ENCODE results near the gene DCAF15. TPM values are rescaled to one million over a fixed set of nuclear protein-coding genes. Genes with fewer than 3 reads are reported as not detected.

The DCAF15 gene
- total RNA-seq, 4 donors from 2014 or later: 8.4 to 17.3 (median 12.0) TPM

DNA sequence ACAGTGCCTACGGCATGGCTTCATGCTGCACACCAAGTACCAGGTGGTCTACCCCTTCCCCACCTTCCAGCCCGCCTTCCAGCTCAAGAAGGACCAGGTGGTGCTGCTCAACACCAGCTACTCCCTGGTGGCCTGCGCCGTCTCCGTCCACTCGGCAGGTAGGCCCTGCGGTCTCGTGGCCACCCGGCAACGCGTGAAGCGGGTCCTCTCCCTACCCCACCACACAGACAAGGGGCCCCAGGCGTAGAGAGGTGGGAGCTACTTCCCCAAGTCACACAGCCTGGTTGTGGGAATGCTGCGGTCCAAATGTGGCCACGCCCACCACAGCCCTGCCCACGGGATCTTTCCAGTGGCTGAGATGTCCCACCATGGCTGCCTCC is 4.0 kb downstream of the DCAF15 start:
- TF ChIP-seq, protein P1, sequence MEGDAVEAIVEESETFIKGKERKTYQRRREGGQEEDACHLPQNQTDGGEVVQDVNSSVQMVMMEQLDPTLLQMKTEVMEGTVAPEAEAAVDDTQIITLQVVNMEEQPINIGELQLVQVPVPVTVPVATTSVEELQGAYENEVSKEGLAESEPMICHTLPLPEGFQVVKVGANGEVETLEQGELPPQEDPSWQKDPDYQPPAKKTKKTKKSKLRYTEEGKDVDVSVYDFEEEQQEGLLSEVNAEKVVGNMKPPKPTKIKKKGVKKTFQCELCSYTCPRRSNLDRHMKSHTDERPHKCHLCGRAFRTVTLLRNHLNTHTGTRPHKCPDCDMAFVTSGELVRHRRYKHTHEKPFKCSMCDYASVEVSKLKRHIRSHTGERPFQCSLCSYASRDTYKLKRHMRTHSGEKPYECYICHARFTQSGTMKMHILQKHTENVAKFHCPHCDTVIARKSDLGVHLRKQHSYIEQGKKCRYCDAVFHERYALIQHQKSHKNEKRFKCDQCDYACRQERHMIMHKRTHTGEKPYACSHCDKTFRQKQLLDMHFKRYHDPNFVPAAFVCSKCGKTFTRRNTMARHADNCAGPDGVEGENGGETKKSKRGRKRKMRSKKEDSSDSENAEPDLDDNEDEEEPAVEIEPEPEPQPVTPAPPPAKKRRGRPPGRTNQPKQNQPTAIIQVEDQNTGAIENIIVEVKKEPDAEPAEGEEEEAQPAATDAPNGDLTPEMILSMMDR (IDR thresholded peaks at IDR 0.05; ENCODE audit: low read depth): no peak

DNA sequence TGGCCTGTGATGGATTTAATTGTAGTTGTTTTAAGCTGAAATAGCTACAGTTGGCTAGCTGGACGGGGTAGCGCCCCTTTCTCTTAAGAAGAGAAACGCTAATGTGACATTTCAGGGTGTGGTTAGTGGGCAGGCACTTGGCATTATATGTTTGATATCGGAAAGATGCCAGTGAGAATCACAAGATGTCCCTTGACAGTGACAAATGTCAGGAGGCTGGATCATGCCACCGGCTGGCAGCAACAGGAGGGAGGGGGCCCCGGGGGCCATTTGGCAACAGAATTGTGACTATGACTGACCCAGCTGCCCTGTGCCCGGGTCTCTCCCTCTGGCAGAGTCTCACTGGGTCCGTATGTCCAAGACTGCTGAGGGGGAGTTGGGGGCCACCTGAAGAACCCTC is 4.7 kb downstream of the DCAF15 start:
- TF ChIP-seq, protein P1 (IDR thresholded peaks at IDR 0.05; ENCODE audit: low read depth): no peak

DNA sequence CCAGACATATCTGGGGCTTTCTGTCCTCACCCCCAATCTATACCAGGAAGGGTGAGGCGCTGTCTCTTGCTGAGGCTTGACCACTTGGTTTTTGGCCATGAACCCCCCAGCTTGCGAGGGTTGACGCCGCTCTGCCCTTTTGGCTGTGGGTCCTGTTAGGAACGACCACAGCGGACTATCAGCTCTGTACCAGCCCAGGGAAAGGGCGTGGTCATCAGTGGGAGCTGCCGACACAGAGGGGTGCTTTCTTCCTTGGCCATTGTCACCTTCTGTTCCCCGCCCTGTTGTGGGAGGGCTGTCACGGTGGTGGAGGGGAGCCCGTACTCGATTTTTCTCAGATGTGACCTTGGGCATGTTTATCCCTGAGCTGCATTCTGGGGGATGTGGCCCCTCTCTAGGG is 5.7 kb downstream of the DCAF15 start:
- TF ChIP-seq, protein P1 (IDR thresholded peaks at IDR 0.05; ENCODE audit: low read depth): no peak

DNA sequence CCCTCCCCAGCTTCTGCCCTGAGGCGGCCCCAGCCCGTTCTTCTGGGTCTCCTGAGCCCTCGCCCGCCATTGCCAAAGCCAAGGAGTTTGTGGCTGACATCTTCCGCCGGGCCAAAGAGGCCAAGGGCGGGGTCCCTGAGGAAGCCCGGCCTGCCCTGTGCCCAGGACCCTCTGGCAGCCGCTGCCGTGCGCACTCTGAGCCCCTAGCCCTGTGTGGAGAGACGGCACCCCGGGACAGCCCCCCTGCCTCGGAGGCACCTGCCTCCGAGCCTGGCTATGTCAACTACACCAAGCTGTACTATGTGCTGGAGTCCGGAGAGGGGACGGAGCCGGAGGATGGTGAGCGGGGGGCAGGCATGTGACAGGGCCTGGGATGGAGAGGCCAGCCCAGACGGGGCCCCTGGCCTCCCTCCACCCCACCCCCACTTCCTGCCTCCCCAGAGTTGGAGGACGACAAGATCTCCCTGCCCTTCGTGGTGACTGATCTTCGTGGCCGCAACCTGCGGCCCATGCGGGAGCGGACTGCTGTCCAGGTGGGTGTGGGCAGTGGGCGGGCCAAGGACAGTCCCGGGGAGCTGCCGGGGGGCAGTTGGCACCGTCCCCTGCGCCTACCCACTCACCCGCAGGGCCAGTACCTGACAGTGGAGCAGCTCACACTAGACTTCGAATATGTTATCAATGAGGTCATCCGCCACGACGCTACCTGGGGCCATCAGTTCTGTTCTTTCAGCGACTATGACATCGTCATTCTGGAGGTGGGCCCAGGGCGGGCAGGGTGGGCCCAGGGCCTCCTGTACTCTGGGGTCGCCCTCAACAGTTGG is 7.0 kb downstream of the DCAF15 start:
- TF ChIP-seq, protein P1 (IDR thresholded peaks at IDR 0.05; ENCODE audit: low read depth): no peak

DNA sequence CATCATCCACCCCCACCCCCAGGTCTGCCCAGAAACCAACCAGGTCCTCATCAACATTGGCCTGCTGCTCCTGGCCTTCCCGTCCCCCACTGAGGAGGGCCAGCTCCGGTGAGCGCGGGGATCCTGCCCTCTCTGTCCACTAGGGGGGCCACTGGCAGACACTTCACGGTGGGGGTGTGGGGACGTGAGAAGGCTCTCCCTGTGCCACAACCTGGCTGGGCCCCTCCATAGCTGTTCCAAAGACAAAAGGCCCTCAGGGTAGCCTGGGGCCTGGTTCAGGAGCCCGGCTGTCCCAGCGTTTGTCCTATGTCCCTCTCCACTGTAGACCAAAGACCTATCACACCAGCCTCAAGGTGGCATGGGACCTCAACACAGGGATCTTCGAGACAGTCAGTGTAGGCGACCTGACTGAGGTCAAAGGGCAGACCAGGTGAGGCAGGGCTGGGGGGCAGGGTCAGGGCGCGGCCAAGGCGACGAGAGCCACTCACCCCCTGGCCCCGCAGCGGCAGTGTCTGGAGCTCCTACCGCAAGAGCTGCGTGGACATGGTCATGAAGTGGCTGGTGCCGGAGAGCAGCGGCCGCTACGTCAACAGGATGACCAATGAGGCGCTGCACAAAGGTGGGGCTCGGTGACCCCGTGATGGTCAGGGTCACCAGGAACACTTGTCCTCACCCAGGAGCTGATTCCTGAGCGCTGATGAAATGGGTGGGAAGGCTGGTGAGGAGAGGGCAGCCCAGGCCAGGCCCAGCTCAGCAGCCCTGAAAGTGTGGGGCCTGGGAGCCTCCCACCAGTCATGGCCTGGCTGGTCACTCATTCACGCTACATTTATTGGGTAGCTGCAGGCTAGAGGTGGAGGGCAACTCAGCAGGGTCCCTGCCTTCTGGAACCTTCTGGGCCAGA is 7.9 kb downstream of the DCAF15 start:
- TF ChIP-seq, protein P1 (IDR thresholded peaks at IDR 0.05; ENCODE audit: low read depth): no peak

DNA sequence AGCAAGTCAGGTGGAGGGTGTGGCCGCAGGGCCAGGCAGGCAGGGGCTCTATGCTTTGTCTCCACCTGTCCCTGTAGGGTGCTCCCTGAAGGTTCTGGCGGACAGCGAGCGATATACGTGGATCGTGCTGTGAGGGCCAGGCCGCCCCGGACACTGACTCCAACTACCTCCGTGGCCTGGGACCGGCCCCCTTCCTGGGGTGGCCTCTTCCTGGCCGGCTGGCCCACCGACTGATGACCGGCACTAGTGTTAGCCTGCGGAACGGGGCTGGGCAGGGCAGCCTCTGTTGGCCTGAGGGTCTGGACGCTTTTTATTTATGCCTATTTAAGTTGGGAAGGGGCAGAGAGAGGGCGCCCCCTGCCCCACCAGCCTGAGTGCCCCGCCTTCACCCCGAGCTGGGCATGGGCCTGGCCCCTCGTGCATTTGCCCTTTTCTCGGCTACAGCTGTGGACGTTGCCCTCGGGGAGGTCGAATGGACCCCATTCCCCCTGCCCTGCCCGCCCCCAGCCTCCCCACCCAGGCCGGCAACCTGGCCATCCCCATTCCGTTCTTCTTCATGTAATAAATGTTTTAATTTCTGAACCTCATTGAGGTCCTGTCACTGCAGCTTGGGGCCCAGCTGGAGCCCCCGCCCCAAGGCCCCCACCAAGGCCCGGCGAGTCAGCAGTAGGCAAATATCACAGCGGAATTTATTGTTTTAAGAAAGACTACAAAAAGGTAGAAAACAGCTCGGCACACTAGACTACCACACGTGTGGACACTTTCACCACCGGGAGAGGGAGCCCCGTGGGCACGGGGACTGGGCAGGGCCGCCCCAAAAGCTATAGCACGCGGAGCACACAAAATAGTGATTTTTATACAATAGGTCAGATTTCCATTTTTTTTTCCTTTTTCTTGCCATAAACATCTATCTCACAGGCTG is 8.8 kb downstream of the DCAF15 start:
- TF ChIP-seq, protein P1 (IDR thresholded peaks at IDR 0.05; ENCODE audit: low read depth): no peak

Data from subcutaneous adipose tissue (tissue), 4 donors.